GM12892 (cell line): Measurements from ENCODE around the gene USP15.

Experiments used
- POLR2A ChIP-seq: IDR thresholded peaks from 2 replicates; pipeline ENCODE4 v1.6.1; 2011; ENCODE audit warnings: low read depth, low read length, control low read depth
- POLR2AphosphoS5 ChIP-seq: IDR thresholded peaks from 2 replicates; pipeline ENCODE4 v1.6.1; 2011; ENCODE audit warnings: low read depth, low read length, control low read depth

- no peak for TF ChIP-seq POLR2A
- TF ChIP-seq POLR2AphosphoS5 = no peak
Observed at GRCh38 chr12:62409068-62409467, 148.9 kb downstream of the USP15 start.
